ENCODE results near the gene CNTNAP5.

Gene CNTNAP5

DNA sequence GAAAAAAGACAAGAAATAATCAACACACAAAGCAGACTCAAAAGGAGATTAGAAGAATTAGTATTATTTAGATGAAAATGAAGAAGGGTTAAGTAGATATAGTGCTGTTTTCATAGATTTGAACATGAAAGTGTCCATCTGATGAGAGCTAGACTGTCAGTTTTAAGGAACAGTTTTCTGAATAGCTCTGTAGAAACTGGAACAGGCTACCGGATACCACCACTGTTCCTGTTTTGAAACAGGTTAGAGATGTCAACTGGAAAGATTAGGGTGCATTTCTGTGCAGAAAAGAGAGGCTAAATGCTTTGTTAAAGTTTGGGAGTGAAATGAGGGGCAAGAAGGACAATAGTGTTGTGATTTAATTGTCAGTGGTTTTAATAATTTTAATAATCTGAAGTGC lies 908.8 kb downstream of the CNTNAP5 start:
- DNase-seq, result no peak

DNA sequence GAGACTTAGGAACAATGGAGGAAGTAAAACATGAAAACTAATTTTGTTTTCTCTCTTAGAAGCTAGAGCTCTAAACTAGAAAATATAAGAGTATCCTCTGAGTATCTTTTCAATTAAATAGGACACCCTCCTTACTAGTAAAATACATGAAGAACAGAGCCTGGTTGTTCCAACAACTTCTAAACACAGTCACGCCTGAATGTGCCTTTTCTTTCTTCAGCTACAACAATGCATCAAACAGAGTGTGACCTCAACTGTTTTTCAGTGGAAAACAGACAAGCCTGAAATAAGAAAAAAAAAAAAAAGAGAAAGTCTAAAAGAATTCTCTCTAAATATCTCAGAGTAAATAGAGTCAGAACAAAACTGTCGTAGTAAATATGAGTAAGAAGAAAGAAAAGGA lies 928.8 kb downstream of the CNTNAP5 start:
- DNase-seq, result no peak

DNA sequence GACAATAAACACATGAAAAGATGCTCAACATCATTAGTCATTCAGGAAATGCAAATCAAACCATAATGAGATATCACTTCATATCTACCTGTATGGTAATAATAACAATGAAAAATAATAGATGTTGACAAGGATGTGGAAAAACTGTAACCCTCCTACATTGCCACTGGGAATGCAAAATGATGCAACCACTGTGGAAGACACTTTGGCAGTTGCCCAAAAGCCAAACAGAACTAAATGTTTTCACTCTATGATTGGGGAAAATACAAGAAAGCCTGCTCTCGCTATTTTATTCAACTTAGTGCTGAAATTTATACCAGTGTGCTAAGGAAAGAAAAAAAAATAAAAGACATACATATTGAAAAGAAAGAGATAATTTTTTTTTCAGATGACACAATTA lies 934.5 kb downstream of the CNTNAP5 start:
- no peak for DNase-seq

DNA sequence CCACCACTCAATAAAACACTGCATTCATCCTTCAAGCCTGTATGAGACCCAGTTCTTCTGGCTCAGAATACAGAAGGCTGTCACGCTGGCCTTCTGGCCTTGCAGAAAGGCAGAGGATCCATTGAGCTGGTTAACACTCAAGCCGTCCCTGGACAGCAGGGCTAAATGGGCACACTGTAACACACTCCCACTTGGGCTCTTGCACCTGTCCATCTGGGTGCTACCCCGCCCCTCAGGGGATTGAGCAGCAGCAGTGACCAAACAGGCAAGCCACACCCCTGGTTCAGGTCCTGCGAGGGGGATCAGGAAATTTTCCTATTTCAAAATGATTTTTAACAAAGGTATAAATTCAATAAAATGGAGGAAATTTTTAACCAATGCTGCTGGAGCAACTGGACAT lies 936.0 kb downstream of the CNTNAP5 start:
- no peak for DNase-seq

All from OCI-M1 (cell line).